HG03159 (cell line): ENCODE results near the gene WDR33.

ENCODE experiments used
- ATAC-seq: cut with Tn5 transposase; IDR thresholded peaks from one replicate; pipeline ENCODE4 v1.9.1; 2021; ENCODE audit warnings: mild to moderate bottlenecking, moderate library complexity; ENCODE audit not compliant: unreplicated experiment

The WDR33 gene

DNA sequence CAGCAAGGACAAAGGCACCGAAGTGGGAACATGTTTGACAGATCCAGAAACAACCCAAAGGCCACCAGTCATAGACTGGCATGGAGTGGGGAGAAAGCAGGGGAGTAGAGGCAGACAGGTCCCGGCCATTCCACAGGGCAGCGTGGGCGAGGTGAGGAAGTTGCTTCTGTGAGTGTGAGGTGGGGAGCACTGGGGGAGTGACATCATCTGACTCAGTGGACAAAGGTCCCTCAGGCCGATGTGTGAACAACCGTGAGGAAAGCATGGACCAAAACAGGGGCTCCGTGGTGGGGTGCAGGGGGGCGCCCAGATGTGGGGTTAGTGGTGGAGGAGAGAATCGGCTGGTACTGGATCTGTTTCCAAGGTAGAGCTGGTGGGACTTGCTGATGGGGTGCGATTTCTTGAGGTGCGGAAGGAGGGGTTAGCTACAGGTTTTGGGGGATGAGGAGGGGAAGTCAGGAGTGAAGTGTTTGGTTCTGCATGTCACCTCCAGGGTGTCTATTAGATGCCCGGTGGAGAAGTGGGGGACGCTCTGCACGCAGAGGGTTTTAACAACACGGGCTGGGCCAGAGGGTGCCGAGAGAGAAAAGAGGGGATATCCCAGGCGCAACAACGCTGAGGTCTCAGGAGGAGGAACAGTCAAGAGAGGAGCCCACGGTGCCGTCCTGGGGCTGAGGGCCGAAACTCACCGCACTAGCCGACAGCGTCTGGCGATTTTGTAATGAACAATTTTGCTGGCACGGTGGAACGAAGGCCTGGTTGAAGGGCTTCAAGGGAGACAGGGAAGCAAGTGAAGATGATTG lies 112.2 kb downstream of the WDR33 start:
- no peak for ATAC-seq

DNA sequence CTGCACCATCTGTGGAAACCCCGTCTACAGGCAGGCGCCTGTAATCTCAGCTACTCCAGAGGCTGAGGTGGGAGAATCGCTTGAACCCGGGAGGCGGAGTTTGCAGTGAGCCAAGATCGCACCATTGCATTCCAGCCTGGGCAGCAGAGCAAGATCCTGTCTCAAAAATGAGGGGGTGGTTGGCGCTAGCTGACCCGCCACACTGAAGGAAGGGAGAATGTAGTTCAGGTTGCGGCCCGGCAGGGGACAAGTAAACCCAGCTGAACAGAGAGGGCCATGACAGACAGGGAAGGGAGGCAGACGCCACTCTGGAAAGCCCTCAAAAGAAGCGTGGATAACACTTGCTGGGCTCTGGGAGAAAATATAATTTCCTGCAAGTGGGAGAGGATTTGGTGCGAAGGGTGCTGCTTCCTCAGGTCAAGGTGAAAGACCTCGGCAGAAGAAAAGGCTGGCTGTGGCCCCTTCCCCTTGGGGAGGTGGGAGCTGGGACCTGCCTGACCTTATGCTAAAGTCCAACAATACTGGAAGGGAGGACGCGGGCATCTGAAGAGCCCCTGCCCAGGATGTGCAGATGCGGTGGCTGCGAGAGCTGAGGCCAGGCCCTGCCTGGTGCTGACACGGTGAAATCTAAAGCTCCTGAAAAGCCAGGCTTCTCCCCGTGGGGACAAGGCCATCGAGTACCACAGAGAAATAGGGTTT lies 113.3 kb downstream of the WDR33 start:
- no peak for ATAC-seq

DNA sequence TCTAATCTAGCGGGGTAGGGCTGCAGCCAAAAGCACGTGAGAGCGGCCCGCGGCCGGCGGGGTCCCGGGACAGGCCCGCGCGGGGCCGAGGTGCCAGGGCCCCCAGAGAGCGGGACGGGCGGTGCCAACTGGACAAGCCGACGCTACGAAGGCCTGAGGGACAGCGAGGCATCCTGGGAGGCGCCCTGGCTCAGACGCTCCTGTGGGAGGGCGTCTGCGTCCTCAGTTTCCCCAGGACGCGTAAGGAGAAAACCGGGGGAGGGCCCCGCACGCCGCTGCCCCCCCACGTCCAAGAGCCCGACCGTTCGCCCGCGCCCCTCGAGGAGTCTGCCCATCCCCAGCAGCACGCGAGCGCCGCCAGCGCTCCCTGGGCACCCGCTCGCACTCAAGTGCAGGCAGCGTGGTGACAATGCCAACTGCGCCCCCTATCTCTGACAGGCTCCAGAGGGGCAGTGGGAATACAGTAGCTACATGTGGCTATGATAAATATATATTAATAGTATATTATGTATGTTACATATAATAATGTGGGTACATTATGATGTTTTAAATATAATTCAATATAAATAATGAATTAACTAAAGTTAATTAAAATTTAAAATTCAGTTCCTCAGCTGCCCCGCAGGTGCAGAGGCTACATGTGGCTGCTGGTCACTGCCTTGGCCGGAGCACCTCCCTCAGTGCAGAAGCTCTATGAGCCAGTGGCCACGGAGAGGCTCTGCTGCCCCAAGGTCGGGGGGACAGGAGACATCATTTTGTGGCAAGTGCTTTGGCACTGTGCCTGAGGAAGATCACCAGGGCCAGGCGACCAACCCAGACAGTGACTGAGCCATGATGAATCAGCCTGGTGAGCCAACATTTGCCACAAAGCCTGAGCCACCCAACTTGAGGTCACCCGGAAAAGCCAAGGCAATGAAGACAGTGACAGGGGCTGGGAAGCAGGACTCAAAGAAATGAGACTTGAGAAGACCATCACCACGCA lies 115.2 kb downstream of the WDR33 start:
- no peak for ATAC-seq

DNA sequence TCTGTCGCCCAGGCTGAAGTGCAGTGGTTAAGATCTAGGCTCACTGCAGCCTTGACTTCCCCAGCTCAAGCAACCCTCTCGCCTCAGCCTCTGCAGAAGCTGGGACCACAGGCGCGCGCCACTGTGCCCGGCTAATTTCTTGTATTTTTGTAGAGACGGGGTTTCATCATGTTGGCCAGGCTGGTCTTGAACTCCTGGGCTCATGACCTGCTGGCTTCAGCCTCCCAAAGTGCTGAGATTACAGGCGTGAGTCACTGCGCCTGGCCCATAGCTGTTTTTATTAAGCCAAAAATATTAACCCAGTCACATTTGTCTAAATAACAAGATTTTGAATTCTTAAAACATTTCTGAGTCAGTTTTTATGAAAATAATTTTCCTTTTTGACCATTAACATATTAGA lies 116.0 kb downstream of the WDR33 start:
- no peak for ATAC-seq

DNA sequence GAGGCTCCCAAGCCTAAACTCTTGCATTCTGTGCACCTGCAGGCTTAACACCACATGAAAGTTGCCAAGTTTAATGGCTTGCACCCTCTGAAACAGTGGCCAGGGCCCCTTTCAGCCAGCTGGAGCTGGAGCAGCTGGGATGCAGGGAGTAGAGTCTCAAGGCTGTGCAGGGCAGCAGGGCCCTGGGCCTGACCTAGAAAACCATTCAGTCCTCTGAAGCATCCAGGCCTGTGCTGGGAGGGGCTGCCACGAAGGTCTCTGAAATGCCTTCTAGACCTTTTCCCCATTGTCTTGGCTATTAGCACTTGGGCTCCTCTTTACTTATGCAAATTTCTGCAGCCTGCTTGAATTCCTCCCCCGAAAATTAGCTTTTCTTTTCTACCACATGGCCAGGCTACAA lies 120.3 kb downstream of the WDR33 start:
- ATAC-seq, result no peak

DNA sequence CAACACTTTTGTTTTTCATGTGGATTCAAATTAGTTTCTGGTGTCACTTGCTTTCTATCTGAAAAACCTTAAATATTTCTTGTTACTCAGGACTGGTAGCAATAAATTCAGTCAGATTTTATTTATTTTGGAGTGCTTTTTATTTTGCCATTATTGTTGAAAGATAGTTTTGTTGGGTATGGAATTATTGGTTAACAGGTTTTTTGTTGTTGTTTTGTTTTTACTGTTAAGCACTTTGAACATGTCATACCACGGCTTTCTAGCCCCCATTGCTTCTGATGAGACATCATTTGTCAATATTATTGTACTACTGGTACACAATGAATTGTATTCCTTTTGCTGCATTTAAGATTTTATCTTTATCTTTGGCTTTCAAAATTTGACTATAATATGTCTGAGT lies 122.6 kb downstream of the WDR33 start:
- ATAC-seq, result no peak

DNA sequence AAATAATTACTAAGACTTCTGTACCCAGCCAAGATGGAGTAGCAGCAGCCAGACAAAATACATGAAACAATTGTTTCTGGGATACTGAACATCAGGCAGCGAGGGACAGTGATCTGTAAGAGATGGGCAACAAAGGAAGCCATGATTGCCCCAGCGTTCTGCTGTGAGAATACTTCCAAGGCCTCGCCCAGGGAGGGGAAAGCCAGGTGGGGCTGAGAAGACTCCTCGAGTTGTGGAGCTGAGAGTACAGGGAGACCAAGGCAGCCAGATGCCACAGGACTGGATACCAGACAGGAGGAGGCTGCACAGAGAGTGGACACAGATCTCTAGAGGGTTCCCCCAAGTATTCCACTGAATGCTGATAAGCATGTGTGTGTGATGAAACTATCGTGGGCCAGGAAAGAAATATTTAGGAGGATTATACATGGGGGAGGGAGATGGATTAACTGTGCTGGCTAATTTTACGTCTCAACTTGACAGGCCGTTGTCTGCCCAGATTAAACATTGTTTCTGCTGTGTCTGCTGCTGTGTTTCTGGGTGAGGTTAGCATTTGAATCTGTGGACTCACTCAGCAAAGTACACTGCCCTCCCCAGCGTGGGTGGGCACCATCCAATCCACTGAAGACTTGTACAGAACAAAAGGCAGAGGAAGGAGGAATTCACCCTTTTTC lies 125.4 kb downstream of the WDR33 start:
- ATAC-seq, result no peak

DNA sequence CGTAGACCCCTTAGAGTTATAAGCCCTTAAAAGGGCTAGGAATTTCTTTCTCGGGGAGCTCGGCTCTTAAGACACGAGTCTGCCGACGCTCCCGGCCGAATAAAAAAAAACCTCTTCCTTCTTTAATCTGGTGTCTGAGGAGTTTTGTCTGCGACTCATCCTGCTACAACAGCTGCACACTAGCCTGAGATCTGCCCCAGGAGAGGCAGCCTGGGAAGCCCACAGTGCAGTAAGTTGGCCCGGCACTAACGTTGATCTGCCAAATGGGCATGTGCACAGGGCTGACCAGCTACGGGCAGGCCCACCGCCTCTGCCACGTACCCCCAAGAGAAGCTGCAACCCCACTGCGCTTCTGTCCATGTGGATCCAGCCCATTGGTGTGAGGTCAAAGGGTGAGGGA lies 127.2 kb downstream of the WDR33 start:
- ATAC-seq, result no peak

DNA sequence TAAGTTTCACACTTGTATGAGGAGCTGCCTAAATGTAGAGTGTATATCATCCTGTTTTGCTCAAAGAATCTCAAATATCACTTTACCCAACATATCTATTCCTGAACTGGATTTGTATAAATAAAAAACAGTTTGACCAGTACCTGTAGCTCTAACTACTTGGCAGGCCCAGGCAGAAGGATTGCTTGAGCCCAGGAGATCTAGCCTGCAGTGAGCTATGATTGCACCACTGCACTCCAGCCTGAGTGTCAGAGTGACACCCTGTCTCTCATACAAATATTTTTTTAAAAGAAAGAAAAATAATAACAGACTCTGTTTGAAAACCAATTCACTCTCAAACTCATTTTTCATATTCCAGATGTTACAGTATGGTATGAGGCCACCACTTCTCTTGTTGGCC lies 127.9 kb downstream of the WDR33 start:
- ATAC-seq, result no peak

DNA sequence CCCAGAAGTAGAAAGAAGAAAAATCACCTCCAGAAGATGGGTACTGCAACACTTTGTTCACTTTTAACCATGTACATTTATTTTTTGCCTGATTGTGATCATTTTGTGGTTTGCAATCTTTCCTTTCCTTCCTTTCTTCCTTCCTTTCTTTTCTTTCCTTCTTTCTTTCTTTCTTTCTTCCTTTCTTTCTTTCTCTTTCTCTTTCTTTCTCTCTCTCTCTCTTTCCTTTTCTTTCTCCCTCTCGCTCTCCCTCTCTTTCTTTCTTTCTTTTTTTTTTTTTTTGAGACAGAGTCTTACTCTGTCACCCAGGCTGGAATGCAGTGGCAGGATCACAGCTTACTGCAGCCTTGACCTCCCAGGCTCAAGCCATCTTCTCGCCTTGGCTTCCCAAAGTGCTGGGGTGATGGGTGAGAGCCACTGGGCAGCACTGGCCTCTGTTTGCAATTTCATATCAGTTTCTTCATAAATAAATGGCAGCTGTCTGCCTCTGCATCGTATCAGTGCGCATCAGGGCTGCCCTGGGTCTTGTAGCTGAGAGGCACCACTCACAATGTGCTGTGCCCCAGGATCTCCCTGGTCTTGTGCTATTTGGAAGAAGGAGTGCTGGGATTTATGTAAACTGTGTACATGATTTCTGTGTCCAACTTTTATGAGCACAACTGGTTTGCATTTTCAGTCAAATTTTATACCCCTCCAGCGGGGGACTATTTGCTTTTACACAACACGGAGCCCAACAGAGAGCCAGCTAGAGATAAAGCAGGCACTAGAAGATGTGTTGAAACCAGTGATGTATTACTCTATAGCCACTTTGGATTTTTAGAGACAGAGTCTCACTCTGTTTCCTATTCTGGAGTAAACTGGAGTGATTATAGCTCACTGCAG lies 128.8 kb downstream of the WDR33 start:
- no peak for ATAC-seq

DNA sequence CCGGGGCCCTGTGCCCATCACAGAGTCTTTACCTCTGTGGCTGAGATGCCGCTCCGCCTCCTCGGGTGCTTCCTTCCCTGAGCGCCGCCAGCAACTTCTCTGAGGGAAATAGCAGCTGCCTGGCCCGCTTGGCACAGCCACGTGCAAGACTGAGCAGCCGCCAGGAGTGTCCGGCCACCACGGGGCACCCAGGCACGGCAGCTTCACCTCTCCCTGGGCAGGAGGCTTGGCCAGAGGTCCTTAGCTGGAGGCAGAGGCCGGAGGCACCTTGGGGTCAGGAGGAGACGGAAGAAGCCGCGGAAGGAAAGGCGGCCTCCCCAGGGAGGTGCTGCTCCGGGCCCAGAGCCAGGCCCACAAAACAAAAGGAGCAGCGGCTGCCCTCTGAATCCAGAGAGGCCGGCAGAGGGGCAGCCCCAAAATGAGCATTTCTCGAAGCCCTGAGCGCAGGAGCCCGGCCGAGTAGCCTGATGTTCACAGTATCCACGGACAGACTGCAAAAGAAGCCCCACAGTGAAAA lies 129.6 kb downstream of the WDR33 start:
- no peak for ATAC-seq

DNA sequence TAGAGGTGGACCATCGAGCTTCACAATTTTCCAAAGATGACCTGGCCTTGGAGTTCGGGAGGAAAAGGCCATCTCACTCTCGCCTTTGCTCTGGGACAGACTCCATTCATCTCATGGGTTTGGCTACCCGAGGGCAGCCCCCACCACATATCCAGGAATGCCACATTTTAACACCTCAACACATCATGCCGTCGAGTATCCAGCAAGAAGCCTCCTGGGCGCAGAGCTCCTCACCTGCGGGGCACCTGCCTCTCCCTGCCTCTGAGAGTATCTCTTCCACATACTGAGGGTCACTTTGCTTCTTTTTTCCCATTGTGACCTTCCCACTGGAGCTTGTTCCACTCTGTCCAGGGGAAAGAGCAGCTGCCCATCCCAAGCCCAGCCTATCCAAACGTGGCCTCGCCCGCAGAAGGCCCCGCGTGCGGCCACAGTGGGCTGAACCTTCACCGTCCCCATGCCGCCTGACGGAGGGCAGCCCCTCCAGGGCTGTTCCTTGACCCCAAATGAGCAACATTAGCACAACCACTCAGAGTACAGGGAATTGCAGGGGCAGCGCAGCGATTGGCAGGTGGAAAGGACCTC lies 130.2 kb downstream of the WDR33 start:
- no peak for ATAC-seq

DNA sequence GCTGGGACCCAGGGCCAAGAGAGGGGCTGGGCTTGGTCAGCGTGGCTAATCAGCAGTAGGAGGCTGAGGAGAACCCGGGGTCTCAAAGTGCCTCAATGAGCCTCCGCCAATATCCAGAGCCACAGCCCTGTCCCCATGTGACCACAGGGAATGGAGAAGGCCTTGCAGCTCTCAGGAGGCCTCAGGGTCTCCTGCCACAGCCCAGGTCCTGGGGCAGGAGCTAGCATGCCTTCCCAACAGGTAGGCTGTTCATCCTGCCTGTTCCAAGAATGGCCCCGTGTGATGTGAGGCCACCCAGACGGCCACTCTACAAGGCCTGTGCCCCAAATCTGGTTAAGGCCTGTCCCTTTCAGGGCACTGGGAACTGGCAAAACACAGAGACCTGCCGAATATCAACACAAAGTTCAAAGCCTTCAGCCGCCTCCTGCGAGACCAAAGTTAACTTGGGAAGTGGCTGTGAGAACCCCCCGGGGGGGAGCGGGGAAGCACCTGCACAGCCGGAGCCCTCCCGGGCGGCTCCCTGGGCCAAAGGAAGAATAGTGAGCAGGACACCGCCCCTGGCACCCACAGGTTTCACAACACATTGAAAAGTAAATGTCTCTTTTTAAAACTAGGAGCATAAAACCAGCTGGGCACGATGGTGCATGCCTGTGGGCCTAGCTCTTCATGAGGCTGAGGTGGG lies 131.2 kb downstream of the WDR33 start:
- ATAC-seq, result no peak

DNA sequence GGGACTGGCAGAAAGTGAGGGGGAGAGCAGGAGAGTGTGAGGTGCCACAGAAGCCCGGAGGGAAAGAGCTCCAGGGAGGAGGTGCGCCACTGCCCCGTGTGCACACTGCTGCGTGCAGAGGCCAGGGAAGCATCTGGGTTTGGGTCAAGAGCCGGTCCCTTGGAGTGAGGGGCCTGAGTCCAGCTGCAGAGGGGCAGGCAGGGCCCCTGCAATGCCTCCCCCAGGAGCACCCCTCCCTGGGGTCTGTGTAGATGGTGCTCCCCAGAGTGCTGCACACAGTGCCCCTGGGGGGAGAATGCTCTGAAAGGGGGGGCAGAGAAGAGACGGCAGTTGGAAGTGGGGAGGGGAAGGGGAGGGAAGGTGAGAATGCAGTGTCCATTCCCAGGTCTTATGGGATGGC lies 132.0 kb downstream of the WDR33 start:
- no peak for ATAC-seq

DNA sequence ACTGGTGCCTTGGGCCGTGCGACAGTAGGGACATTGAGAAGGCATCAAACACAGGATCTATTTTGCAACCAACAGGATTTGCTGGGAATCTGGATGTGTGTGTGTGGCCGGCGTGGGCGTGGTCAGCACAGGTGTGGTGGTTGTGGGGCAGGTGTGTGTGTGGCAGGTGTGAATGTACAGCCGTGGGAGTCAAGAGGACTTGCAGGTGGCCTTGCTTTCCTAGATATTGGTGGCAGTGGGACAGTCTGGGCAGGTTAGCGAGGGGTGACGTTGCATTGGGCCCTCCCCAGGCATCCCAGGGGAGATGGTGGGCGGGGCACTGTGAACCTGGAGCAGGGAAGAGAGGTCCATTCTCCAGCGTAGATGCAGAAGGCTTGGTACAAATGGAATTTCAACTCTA lies 132.4 kb downstream of the WDR33 start:
- no peak for ATAC-seq

DNA sequence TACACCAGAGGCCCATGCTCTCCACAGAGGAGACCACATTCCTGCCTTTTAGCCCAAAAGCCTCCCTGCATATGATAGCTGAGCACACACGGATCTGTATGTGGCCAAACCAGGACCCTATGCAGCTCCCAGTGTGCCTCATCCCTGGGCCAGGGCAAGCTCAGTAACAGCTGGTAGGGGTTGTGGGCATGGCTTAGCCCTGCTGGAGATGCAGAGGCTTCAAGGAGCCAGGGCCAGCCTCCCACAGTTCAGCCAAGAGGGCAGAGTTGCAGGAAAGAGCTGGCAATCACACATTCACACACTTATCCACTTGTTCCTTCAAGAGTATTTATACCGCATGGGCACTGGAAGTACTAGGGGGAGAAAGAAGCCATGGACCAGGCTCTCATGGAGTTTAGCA lies 134.1 kb downstream of the WDR33 start:
- ATAC-seq, result no peak

DNA sequence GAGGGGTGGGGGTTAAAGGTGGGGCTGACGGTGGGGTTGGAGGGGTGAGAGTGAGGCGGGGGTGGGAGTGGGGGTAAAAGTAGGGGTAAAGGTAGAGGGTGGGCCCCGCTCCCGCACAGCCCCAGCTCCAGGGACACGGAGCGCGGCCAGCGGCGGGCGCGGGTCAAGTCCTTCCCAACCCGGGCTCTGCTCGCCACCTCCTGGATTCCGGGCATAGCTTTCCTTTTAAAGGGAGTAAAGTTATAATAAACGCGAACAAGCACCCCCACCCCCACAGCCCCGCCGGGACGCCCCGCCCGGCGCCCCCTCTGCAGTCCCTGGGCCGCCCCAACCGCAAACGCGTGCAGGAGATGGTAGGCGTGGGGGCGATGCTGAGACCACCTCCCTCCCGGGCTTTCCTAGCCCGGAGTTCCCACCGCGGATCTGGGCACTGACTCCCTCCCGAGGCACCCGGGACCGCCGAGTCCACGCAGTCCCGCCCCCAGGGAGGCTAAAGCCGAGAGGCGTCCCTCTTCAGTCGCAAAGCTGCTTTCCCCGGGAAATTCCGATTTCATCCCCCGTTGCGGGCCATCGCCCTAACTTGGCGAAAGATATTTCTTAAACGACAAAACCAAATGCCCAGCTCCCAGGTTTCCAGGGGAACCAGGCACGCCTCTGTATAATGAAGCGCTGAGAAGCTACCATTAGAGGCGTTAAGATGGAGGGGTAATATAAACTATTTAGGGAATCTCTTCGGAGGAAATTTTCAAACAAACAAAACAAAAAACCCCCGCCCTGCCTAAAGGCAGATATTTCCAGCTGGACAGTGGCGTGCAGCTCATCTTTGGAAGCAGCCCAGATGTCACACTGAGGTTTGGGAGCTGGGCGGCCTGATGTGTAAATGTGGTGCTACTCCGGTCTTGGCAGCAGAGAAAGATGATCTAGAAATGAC lies 135.4 kb downstream of the WDR33 start, which contains the start of gene LIMS2:
Gene LIMS2 (minus strand): TSS at position 200 of the 931 bp plus-strand sequence. CDS start 506 bp downstream, outside the sequence.
- no peak for ATAC-seq
